ENCODE measurements around the gene ADGRA1.

DNA sequence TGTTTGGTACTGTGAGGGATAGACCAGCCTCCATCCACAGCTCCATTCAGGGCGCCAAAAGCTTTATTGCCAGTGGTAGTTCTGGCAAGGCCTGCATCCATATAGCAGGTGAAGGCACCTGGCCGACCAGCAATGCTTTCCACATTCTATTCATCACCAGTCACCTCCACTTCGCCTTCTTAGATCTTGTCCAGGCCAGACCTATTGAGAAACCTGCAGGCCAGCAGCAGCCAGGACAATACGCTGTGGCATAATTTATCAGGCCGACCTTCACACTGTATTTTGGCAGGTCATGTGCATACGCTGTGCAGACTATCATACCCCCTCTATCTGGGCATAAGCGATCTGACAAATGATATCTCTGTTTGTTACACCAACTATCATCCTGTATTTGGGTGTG is 57.0 kb downstream of the ADGRA1 start:
- TF ChIP-seq, protein P1, sequence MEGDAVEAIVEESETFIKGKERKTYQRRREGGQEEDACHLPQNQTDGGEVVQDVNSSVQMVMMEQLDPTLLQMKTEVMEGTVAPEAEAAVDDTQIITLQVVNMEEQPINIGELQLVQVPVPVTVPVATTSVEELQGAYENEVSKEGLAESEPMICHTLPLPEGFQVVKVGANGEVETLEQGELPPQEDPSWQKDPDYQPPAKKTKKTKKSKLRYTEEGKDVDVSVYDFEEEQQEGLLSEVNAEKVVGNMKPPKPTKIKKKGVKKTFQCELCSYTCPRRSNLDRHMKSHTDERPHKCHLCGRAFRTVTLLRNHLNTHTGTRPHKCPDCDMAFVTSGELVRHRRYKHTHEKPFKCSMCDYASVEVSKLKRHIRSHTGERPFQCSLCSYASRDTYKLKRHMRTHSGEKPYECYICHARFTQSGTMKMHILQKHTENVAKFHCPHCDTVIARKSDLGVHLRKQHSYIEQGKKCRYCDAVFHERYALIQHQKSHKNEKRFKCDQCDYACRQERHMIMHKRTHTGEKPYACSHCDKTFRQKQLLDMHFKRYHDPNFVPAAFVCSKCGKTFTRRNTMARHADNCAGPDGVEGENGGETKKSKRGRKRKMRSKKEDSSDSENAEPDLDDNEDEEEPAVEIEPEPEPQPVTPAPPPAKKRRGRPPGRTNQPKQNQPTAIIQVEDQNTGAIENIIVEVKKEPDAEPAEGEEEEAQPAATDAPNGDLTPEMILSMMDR (tag by site-specific recombination; IDR thresholded peaks at IDR 0.05): no peak
- TF ChIP-seq ZNF266 (tag by site-specific recombination; IDR thresholded peaks at IDR 0.05; ENCODE audit: low read depth): no peak
- TF ChIP-seq, protein P2, sequence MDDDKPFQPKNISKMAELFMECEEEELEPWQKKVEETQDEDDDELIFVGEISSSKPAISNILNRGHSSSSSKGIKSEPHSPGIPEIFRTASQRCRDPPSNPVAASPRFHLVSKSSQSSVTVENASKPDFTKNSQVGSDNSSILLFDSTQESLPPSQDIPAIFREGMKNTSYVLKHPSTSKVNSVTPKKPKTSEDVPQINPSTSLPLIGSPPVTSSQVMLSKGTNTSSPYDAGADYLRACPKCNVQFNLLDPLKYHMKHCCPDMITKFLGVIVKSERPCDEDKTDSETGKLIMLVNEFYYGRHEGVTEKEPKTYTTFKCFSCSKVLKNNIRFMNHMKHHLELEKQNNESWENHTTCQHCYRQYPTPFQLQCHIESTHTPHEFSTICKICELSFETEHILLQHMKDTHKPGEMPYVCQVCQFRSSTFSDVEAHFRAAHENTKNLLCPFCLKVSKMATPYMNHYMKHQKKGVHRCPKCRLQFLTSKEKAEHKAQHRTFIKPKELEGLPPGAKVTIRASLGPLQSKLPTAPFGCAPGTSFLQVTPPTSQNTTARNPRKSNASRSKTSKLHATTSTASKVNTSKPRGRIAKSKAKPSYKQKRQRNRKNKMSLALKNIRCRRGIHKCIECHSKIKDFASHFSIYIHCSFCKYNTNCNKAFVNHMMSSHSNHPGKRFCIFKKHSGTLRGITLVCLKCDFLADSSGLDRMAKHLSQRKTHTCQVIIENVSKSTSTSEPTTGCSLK (tag by site-specific recombination; IDR thresholded peaks at IDR 0.05): no peak
- no peak for TF ChIP-seq YY2 (tag by site-specific recombination; IDR thresholded peaks at IDR 0.05)
- TF ChIP-seq, protein P3, sequence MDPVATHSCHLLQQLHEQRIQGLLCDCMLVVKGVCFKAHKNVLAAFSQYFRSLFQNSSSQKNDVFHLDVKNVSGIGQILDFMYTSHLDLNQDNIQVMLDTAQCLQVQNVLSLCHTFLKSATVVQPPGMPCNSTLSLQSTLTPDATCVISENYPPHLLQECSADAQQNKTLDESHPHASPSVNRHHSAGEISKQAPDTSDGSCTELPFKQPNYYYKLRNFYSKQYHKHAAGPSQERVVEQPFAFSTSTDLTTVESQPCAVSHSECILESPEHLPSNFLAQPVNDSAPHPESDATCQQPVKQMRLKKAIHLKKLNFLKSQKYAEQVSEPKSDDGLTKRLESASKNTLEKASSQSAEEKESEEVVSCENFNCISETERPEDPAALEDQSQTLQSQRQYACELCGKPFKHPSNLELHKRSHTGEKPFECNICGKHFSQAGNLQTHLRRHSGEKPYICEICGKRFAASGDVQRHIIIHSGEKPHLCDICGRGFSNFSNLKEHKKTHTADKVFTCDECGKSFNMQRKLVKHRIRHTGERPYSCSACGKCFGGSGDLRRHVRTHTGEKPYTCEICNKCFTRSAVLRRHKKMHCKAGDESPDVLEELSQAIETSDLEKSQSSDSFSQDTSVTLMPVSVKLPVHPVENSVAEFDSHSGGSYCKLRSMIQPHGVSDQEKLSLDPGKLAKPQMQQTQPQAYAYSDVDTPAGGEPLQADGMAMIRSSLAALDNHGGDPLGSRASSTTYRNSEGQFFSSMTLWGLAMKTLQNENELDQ (tag by site-specific recombination; IDR thresholded peaks at IDR 0.05; ENCODE audit: low read depth): no peak
- no peak for TF ChIP-seq HOXA7 (CRISPR knock-in tag; IDR thresholded peaks at IDR 0.05; ENCODE audit: borderline replicate concordance)
- TF ChIP-seq, protein P4, sequence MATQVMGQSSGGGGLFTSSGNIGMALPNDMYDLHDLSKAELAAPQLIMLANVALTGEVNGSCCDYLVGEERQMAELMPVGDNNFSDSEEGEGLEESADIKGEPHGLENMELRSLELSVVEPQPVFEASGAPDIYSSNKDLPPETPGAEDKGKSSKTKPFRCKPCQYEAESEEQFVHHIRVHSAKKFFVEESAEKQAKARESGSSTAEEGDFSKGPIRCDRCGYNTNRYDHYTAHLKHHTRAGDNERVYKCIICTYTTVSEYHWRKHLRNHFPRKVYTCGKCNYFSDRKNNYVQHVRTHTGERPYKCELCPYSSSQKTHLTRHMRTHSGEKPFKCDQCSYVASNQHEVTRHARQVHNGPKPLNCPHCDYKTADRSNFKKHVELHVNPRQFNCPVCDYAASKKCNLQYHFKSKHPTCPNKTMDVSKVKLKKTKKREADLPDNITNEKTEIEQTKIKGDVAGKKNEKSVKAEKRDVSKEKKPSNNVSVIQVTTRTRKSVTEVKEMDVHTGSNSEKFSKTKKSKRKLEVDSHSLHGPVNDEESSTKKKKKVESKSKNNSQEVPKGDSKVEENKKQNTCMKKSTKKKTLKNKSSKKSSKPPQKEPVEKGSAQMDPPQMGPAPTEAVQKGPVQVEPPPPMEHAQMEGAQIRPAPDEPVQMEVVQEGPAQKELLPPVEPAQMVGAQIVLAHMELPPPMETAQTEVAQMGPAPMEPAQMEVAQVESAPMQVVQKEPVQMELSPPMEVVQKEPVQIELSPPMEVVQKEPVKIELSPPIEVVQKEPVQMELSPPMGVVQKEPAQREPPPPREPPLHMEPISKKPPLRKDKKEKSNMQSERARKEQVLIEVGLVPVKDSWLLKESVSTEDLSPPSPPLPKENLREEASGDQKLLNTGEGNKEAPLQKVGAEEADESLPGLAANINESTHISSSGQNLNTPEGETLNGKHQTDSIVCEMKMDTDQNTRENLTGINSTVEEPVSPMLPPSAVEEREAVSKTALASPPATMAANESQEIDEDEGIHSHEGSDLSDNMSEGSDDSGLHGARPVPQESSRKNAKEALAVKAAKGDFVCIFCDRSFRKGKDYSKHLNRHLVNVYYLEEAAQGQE (tag by site-specific recombination; IDR thresholded peaks at IDR 0.05): no peak
- TF ChIP-seq ZBTB20 (tag by site-specific recombination; IDR thresholded peaks at IDR 0.05): no peak
- TF ChIP-seq, protein P5, sequence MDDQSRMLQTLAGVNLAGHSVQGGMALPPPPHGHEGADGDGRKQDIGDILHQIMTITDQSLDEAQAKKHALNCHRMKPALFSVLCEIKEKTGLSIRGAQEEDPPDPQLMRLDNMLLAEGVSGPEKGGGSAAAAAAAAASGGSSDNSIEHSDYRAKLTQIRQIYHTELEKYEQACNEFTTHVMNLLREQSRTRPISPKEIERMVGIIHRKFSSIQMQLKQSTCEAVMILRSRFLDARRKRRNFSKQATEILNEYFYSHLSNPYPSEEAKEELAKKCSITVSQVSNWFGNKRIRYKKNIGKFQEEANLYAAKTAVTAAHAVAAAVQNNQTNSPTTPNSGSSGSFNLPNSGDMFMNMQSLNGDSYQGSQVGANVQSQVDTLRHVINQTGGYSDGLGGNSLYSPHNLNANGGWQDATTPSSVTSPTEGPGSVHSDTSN (CRISPR knock-in tag; IDR thresholded peaks at IDR 0.05): no peak
